ENCODE measurements around the gene NKAIN1.

The NKAIN1 gene

GRCh38 chr1:31231802-31232201 lies 7.9 kb downstream of the NKAIN1 start:
- Histone ChIP-seq H2AFZ (ENCODE audit: low read length) (no peak overlapping the region), H3K79me2 (ENCODE audit: low read length) (no peaks in the 10 kb centered on the region), H3K9me2 (replicated peaks; ENCODE audit: insufficient read depth, low read length) (no peaks in the 10 kb centered on the region), H3F3A (ENCODE audit: insufficient read depth, low read length) (no peaks in the 10 kb centered on the region), H3K9ac (ENCODE audit: low read length) (no peak overlapping the region), H3K27ac (ENCODE audit: low read length) (no peak overlapping the region), H3K4me1 (ENCODE audit: low read length) (no peaks in the 10 kb centered on the region), H3K4me3 (ENCODE audit: low read length) (no peak overlapping the region), H4K20me1 (ENCODE audit: insufficient read depth, low read length) (no peaks in the 10 kb centered on the region), H3K27me3 (replicated peaks; ENCODE audit: insufficient read depth, low read length) (0 out of 2 replicates have a peak, but pooled peaks cover 8% of the 10 kb centered on the region), H3K4me2 (ENCODE audit: low read depth, low read length) (no peak overlapping the region), H3K36me3 (replicated peaks; ENCODE audit: insufficient read depth, low read length) (no peaks in the 10 kb centered on the region), H3K9me3 (replicated peaks; ENCODE audit: insufficient read depth, low read length) (no peaks in the 10 kb centered on the region)
- TF ChIP-seq EZH2phosphoT487 (IDR thresholded peaks at IDR 0.05; ENCODE audit: low read length) (no peak), CTCF (IDR thresholded peaks at IDR 0.05; ENCODE audit: low read length) (no peak), EZH2 (optimal IDR thresholded peaks at IDR 0.05; ENCODE audit: low read depth, low read length) (no peak)
- no peak for DNase-seq

- H2AFZ ChIP-seq (ENCODE audit: low read length): no peak overlapping the region
- no peak for DNase-seq
- no peaks in the 10 kb centered on the region for H3K9me3 ChIP-seq (replicated peaks; ENCODE audit: insufficient read depth, low read length)
- no peaks in the 10 kb centered on the region for H3F3A ChIP-seq (ENCODE audit: insufficient read depth, low read length)
- H3K4me2 ChIP-seq (ENCODE audit: low read depth, low read length): no peak overlapping the region
- no peak for TF ChIP-seq CTCF (IDR thresholded peaks at IDR 0.05; ENCODE audit: low read length)
- no peak for TF ChIP-seq EZH2phosphoT487 (IDR thresholded peaks at IDR 0.05; ENCODE audit: low read length)
- TF ChIP-seq EZH2 (optimal IDR thresholded peaks at IDR 0.05; ENCODE audit: low read depth, low read length): no peak
- H3K79me2 ChIP-seq (ENCODE audit: low read length): no peaks in the 10 kb centered on the region
- no peak overlapping the region for H3K4me3 ChIP-seq (ENCODE audit: low read length)
- H3K9me2 ChIP-seq (replicated peaks; ENCODE audit: insufficient read depth, low read length): no peaks in the 10 kb centered on the region
- no peak overlapping the region for H3K9ac ChIP-seq (ENCODE audit: low read length)
- no peaks in the 10 kb centered on the region for H3K27me3 ChIP-seq (replicated peaks; ENCODE audit: insufficient read depth, low read length)
- no peak overlapping the region for H3K27ac ChIP-seq (ENCODE audit: low read length)
- H4K20me1 ChIP-seq (ENCODE audit: insufficient read depth, low read length): no peaks in the 10 kb centered on the region
- no peaks in the 10 kb centered on the region for H3K36me3 ChIP-seq (replicated peaks; ENCODE audit: insufficient read depth, low read length)
- no peaks in the 10 kb centered on the region for H3K4me1 ChIP-seq (ENCODE audit: low read length)
These were observed 9.3 kb downstream of the NKAIN1 start for GRCh38 chr1:31230378-31230777.

- Histone ChIP-seq H3K4me2 (ENCODE audit: low read depth, low read length) (no peak overlapping the region), H4K20me1 (ENCODE audit: insufficient read depth, low read length) (no peaks in the 10 kb centered on the region), H3F3A (ENCODE audit: insufficient read depth, low read length) (no peaks in the 10 kb centered on the region), H3K36me3 (replicated peaks; ENCODE audit: insufficient read depth, low read length) (no peaks in the 10 kb centered on the region), H3K9me3 (replicated peaks; ENCODE audit: insufficient read depth, low read length) (no peaks in the 10 kb centered on the region), H3K4me3 (ENCODE audit: low read length) (no peak overlapping the region), H3K27ac (ENCODE audit: low read length) (no peak overlapping the region), H3K9me2 (replicated peaks; ENCODE audit: insufficient read depth, low read length) (no peaks in the 10 kb centered on the region), H3K9ac (ENCODE audit: low read length) (no peak overlapping the region), H2AFZ (ENCODE audit: low read length) (no peak overlapping the region), H3K27me3 (replicated peaks; ENCODE audit: insufficient read depth, low read length) (peaks cover 3% of the 10 kb centered on the region; the same call in 1 of the 2 replicates), H3K4me1 (ENCODE audit: low read length) (no peaks in the 10 kb centered on the region), H3K79me2 (ENCODE audit: low read length) (no peaks in the 10 kb centered on the region)
- TF ChIP-seq EZH2 (optimal IDR thresholded peaks at IDR 0.05; ENCODE audit: low read depth, low read length): no peak
- no peak for TF ChIP-seq EZH2phosphoT487 (IDR thresholded peaks at IDR 0.05; ENCODE audit: low read length)
- TF ChIP-seq CTCF (IDR thresholded peaks at IDR 0.05; ENCODE audit: low read length): no peak
- no peak for DNase-seq
These were observed 10.7 kb downstream of the NKAIN1 start for GRCh38 chr1:31228986-31229385.
